IPS-18a (cell line): ENCODE data around the gene FHIP2A.
"Not testable (repeated sequence)": the region's sequence is repeated elsewhere in the genome, so short reads cannot be mapped to it uniquely, and the experiment has no call there.

Experiments used
- H3K27ac ChIP-seq: one replicate; pipeline ENCODE4 v1.5.1; 2013; ENCODE audit warnings: low read length
- H3K27me3 ChIP-seq: one replicate; pipeline ENCODE4 v1.6.1; 2013; ENCODE audit warnings: mild to moderate bottlenecking, low read length; ENCODE audit not compliant: control insufficient read depth, insufficient read depth
- H3K36me3 ChIP-seq: one replicate; pipeline ENCODE4 v1.6.1; 2013; ENCODE audit warnings: low read depth, low read length; ENCODE audit not compliant: control insufficient read depth
- H3K4me1 ChIP-seq: one replicate; pipeline ENCODE4 v1.6.1; 2013; ENCODE audit warnings: low read depth, low read length; ENCODE audit not compliant: control insufficient read depth
- H3K4me3 ChIP-seq: one replicate; pipeline ENCODE4 v1.5.1; 2013; ENCODE audit warnings: low read length
- H3K9ac ChIP-seq: one replicate; pipeline ENCODE4 v1.6.1; 2013; ENCODE audit warnings: mild to moderate bottlenecking, low read length, moderate library complexity
- H3K9me3 ChIP-seq: one replicate; pipeline ENCODE4 v1.6.1; 2013; ENCODE audit warnings: low read depth, low read length; ENCODE audit not compliant: control insufficient read depth

The FHIP2A gene, protein sequence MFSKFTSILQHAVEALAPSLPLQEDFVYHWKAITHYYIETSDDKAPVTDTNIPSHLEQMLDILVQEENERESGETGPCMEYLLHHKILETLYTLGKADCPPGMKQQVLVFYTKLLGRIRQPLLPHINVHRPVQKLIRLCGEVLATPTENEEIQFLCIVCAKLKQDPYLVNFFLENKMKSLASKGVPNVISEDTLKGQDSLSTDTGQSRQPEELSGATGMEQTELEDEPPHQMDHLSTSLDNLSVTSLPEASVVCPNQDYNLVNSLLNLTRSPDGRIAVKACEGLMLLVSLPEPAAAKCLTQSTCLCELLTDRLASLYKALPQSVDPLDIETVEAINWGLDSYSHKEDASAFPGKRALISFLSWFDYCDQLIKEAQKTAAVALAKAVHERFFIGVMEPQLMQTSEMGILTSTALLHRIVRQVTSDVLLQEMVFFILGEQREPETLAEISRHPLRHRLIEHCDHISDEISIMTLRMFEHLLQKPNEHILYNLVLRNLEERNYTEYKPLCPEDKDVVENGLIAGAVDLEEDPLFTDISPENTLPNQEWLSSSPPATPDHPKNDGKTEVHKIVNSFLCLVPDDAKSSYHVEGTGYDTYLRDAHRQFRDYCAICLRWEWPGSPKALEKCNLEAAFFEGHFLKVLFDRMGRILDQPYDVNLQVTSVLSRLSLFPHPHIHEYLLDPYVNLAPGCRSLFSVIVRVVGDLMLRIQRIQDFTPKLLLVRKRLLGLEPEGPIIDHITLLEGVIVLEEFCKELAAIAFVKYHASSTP

GRCh38 chr10:114821293-114821914 is at the start of gene FHIP2A:
FHIP2A (plus strand) TSS chr10:114821780; CDS start chr10:114822079, 299 bp downstream.
- H3K4me1 ChIP-seq = peaks cover 6% of the 10 kb centered on the region
- H3K9me3 ChIP-seq = no peaks in the 10 kb centered on the region
- H3K36me3 ChIP-seq = no peaks in the 10 kb centered on the region
- H3K27ac ChIP-seq = no peak within 1 kb of the TSS
- H3K9ac ChIP-seq = peak within 1 kb of the TSS; percentile 75
- no peaks in the 10 kb centered on the region for H3K27me3 ChIP-seq
- H3K4me3 ChIP-seq = peak within 1 kb of the TSS; percentile 73

- H3K27me3 ChIP-seq = peaks cover 18% of the 10 kb centered on the region
- H3K27ac ChIP-seq = no peak overlapping the region
- H3K9ac ChIP-seq = no peak overlapping the region
- H3K9me3 ChIP-seq = no peaks in the 10 kb centered on the region
- H3K36me3 ChIP-seq = no peaks in the 10 kb centered on the region
- no peak overlapping the region for H3K4me3 ChIP-seq
- H3K4me1 ChIP-seq = no peaks in the 10 kb centered on the region
These were observed 48.9 kb upstream of the FHIP2A start for GRCh38 chr10:114772496-114773196.

GRCh38 chr10:114773197-114773532 is 48.4 kb upstream of the FHIP2A start:
- Histone ChIP-seq H3K4me3 (no peak overlapping the region), H3K9ac (no peak overlapping the region), H3K27ac (no peak overlapping the region), H3K4me1 (no peaks in the 10 kb centered on the region), H3K36me3 (no peaks in the 10 kb centered on the region), H3K27me3 (peaks cover 18% of the 10 kb centered on the region), H3K9me3 (no peaks in the 10 kb centered on the region)

DNA sequence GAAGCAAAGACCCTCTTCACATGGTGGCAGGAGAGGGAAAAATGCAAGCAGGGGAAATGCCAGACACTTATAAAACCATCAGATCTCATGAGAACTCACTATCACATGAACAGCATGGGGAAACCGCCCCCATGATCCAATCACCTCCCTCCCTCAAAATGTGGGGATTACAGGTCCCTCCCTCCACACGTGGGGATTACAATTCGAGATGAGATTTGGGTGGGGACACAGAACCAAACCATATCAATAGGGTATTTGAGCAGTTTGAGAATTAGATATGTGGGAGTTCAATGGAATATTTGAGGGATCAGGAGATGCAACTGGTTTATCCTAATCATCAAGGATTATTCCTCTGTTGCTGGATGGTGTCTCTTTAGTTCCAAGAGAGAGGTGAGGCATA is 46.5 kb upstream of the FHIP2A start:
- H3K4me1 ChIP-seq, H3K27ac ChIP-seq, H3K9me3 ChIP-seq, H3K27me3 ChIP-seq, H3K4me3 ChIP-seq, H3K9ac ChIP-seq, H3K36me3 ChIP-seq: not testable (repeated sequence)

GRCh38 chr10:114777415-114777814 is 44.2 kb upstream of the FHIP2A start:
- H3K27me3 ChIP-seq = no peaks in the 10 kb centered on the region
- peaks cover 5% of the 10 kb centered on the region for H3K4me1 ChIP-seq
- no peak overlapping the region for H3K4me3 ChIP-seq
- no peaks in the 10 kb centered on the region for H3K9me3 ChIP-seq
- H3K9ac ChIP-seq = no peak overlapping the region
- H3K27ac ChIP-seq = no peak overlapping the region
- H3K36me3 ChIP-seq = no peaks in the 10 kb centered on the region

- Histone ChIP-seq H3K27ac (no peak overlapping the region), H3K9me3 (no peaks in the 10 kb centered on the region), H3K9ac (no peak overlapping the region), H3K36me3 (no peaks in the 10 kb centered on the region), H3K27me3 (no peaks in the 10 kb centered on the region), H3K4me3 (no peak overlapping the region), H3K4me1 (peaks cover 5% of the 10 kb centered on the region)
These were observed 41.6 kb upstream of the FHIP2A start for GRCh38 chr10:114779803-114780576.

- H3K27ac ChIP-seq = no peak overlapping the region
- H3K9me3 ChIP-seq = no peaks in the 10 kb centered on the region
- no peaks in the 10 kb centered on the region for H3K27me3 ChIP-seq
- no peaks in the 10 kb centered on the region for H3K36me3 ChIP-seq
- peaks cover 5% of the 10 kb centered on the region for H3K4me1 ChIP-seq
- no peak overlapping the region for H3K9ac ChIP-seq
- H3K4me3 ChIP-seq = no peak overlapping the region
These were observed 40.9 kb upstream of the FHIP2A start for GRCh38 chr10:114780577-114781184.

DNA sequence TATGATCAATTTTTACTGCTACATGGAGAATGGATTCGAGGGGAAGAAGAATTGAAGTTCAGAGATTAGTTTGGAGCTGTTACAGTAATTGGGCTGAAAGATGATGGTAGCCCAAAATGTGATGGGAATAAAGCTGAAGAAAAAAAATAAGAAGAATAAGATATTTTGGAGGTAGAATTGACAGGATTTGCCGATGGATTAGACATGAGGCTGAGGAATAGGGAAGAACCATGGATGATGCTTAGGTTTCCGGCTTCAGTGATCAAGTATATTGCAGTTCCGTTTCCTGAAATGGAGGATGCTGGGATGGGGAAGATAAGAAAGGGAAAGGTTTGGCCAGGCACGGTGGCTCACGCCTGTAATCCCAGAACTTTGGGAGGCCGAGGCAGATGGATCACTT is 38.9 kb upstream of the FHIP2A start:
- Histone ChIP-seq H3K9me3 (no peaks in the 10 kb centered on the region), H3K4me3 (no peak overlapping the region), H3K9ac (no peak overlapping the region), H3K27ac (no peak overlapping the region), H3K36me3 (no peaks in the 10 kb centered on the region), H3K27me3 (no peaks in the 10 kb centered on the region), H3K4me1 (peaks cover 5% of the 10 kb centered on the region)

DNA sequence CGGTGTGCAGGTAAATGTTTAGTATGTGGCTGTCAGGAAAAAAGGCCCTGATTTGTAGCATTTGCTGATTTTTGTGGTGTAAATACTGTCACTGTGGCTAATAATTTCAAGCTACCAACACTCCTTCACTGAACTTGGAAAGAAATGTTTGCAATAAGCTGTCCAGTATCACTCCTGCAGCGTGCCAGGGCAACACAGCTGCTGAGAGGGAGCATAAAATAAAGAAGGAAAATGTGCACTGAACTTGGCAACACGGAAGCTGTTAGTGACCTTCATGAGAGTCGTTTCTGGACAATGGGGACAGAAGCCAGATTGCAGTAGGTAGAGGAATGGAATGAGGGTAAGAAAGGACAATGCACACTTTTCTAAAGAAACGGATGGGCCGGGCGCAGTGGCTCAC is 37.9 kb upstream of the FHIP2A start:
- Histone ChIP-seq H3K9ac (no peak overlapping the region), H3K36me3 (no peaks in the 10 kb centered on the region), H3K27me3 (no peaks in the 10 kb centered on the region), H3K4me3 (no peak overlapping the region), H3K27ac (no peak overlapping the region), H3K4me1 (peaks cover 5% of the 10 kb centered on the region), H3K9me3 (no peaks in the 10 kb centered on the region)

- H3K9me3 ChIP-seq, H3K27ac ChIP-seq, H3K36me3 ChIP-seq: not testable (repeated sequence)
These were observed 35.1 kb upstream of the FHIP2A start for GRCh38 chr10:114786492-114786891.

More at GRCh38 chr10:114786492-114786891, 35.1 kb upstream of the FHIP2A start:
- not testable (repeated sequence) for H3K27me3 ChIP-seq, H3K9ac ChIP-seq, H3K4me3 ChIP-seq, H3K4me1 ChIP-seq
